ENCODE results near the gene MED15. TPM values are rescaled to one million over a fixed set of nuclear protein-coding genes. Genes with fewer than 3 reads are reported as not detected.
A peak's percentile ranks its signal among the peaks of the same experiment; 100 is the strongest.

MED15 gene
- total RNA-seq, 1 donor from 2014 or later, result 104 TPM

- H3K9me3 Mint-ChIP-seq (ENCODE audit: unreplicated experiment), result no peaks in the 10 kb centered on the region
- H3K4me1 Mint-ChIP-seq (ENCODE audit: unreplicated experiment), result peaks cover 69% of the 10 kb centered on the region
- H3K27ac Mint-ChIP-seq (ENCODE audit: unreplicated experiment), result peak overlapping the region; percentile 96
- TF ChIP-seq, protein P1, sequence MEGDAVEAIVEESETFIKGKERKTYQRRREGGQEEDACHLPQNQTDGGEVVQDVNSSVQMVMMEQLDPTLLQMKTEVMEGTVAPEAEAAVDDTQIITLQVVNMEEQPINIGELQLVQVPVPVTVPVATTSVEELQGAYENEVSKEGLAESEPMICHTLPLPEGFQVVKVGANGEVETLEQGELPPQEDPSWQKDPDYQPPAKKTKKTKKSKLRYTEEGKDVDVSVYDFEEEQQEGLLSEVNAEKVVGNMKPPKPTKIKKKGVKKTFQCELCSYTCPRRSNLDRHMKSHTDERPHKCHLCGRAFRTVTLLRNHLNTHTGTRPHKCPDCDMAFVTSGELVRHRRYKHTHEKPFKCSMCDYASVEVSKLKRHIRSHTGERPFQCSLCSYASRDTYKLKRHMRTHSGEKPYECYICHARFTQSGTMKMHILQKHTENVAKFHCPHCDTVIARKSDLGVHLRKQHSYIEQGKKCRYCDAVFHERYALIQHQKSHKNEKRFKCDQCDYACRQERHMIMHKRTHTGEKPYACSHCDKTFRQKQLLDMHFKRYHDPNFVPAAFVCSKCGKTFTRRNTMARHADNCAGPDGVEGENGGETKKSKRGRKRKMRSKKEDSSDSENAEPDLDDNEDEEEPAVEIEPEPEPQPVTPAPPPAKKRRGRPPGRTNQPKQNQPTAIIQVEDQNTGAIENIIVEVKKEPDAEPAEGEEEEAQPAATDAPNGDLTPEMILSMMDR (IDR thresholded peaks at IDR 0.05), result no peak
- H3K27me3 Mint-ChIP-seq (ENCODE audit: unreplicated experiment), result no peaks in the 10 kb centered on the region
- H3K4me3 Mint-ChIP-seq (ENCODE audit: unreplicated experiment), result peak overlapping the region; percentile 40
- DNase-seq (ENCODE audit: extremely low spot score, unreplicated experiment), result peak; percentile 91
- H3K36me3 Mint-ChIP-seq (ENCODE audit: unreplicated experiment), result peaks cover 44% of the 10 kb centered on the region
These were observed 61.9 kb downstream of the MED15 start for GRCh38 chr22:20569059-20570058.

- peaks cover 53% of the 10 kb centered on the region for H3K36me3 Mint-ChIP-seq (ENCODE audit: unreplicated experiment)
- H3K27me3 Mint-ChIP-seq (ENCODE audit: unreplicated experiment), result no peaks in the 10 kb centered on the region
- no peaks in the 10 kb centered on the region for H3K9me3 Mint-ChIP-seq (ENCODE audit: unreplicated experiment)
- TF ChIP-seq, protein P1 (IDR thresholded peaks at IDR 0.05), result no peak
- peak overlapping the region; percentile 96 for H3K27ac Mint-ChIP-seq (ENCODE audit: unreplicated experiment)
- DNase-seq (ENCODE audit: extremely low spot score, unreplicated experiment), result no peak
- no peak overlapping the region for H3K4me3 Mint-ChIP-seq (ENCODE audit: unreplicated experiment)
- H3K4me1 Mint-ChIP-seq (ENCODE audit: unreplicated experiment), result peaks cover 58% of the 10 kb centered on the region
These were observed 63.7 kb downstream of the MED15 start for GRCh38 chr22:20571078-20571503.

GRCh38 chr22:20571531-20572007, 64.2 kb downstream of the MED15 start:
- no peaks in the 10 kb centered on the region for H3K27me3 Mint-ChIP-seq (ENCODE audit: unreplicated experiment)
- peaks cover 51% of the 10 kb centered on the region for H3K36me3 Mint-ChIP-seq (ENCODE audit: unreplicated experiment)
- no peak overlapping the region for H3K4me3 Mint-ChIP-seq (ENCODE audit: unreplicated experiment)
- no peak overlapping the region for H3K27ac Mint-ChIP-seq (ENCODE audit: unreplicated experiment)
- TF ChIP-seq, protein P1 (IDR thresholded peaks at IDR 0.05), result peak; percentile 61
- H3K4me1 Mint-ChIP-seq (ENCODE audit: unreplicated experiment), result peaks cover 56% of the 10 kb centered on the region
- no peak for DNase-seq (ENCODE audit: extremely low spot score, unreplicated experiment)
- H3K9me3 Mint-ChIP-seq (ENCODE audit: unreplicated experiment), result no peaks in the 10 kb centered on the region

GRCh38 chr22:20572132-20572802, 64.9 kb downstream of the MED15 start:
- TF ChIP-seq, protein P1 (IDR thresholded peaks at IDR 0.05), result no peak
- DNase-seq (ENCODE audit: extremely low spot score, unreplicated experiment), result no peak
- peaks cover 45% of the 10 kb centered on the region for H3K36me3 Mint-ChIP-seq (ENCODE audit: unreplicated experiment)
- H3K27ac Mint-ChIP-seq (ENCODE audit: unreplicated experiment), result no peak overlapping the region
- H3K27me3 Mint-ChIP-seq (ENCODE audit: unreplicated experiment), result no peaks in the 10 kb centered on the region
- H3K4me1 Mint-ChIP-seq (ENCODE audit: unreplicated experiment), result peaks cover 54% of the 10 kb centered on the region
- no peak overlapping the region for H3K4me3 Mint-ChIP-seq (ENCODE audit: unreplicated experiment)
- H3K9me3 Mint-ChIP-seq (ENCODE audit: unreplicated experiment), result no peaks in the 10 kb centered on the region

Data from osteocyte (in vitro differentiated cells).